Suppressor macrophage (primary cell): ENCODE measurements around the gene LRRC45.

Experiments used
- DNase-seq, 4 experiments: peaks; one replicate each; pipeline ENCODE4 v3.0.0-alpha.2; 2020 to 2022

The LRRC45 gene

GRCh38 chr17:82065193-82065637 is 42.1 kb downstream of the LRRC45 start:
- DNase-seq: peak; percentile 35 to 72 (median 56)

- peak; percentile 77 to 93 (median 88) for DNase-seq
Measured at GRCh38 chr17:82065638-82066303, 42.7 kb downstream of the LRRC45 start, which contains the start of gene DUS1L. Gene DUS1L (minus strand): TSS chr17:82065804. CDS start chr17:82065059, 745 bp downstream.

- no peak for DNase-seq
Measured at GRCh38 chr17:82070611-82071010, 47.5 kb downstream of the LRRC45 start.

GRCh38 chr17:82072827-82073226 is 49.7 kb downstream of the LRRC45 start:
- DNase-seq: no peak

- DNase-seq: no peak
Measured at GRCh38 chr17:82073446-82073845, 50.3 kb downstream of the LRRC45 start.

- DNase-seq: no peak
Measured at GRCh38 chr17:82076018-82076784, 53.1 kb downstream of the LRRC45 start.

- DNase-seq: no peak
Measured at GRCh38 chr17:82076785-82077591, 53.9 kb downstream of the LRRC45 start.

GRCh38 chr17:82077617-82078358 is 54.7 kb downstream of the LRRC45 start:
- no peak for DNase-seq

GRCh38 chr17:82078433-82078832 is 55.3 kb downstream of the LRRC45 start:
- DNase-seq: no peak

- DNase-seq: no peak
Measured at GRCh38 chr17:82079001-82079677, 56.0 kb downstream of the LRRC45 start.

- DNase-seq: no peak
Measured at GRCh38 chr17:82080048-82080788, 57.1 kb downstream of the LRRC45 start.
